Measurements from ENCODE around the gene CHST10. TPM values are rescaled to one million over a fixed set of nuclear protein-coding genes. Genes with fewer than 3 reads are reported as not detected.

The CHST10 gene
- total RNA-seq, 1 experiment from 2014 or later = 11.3 TPM

DNA sequence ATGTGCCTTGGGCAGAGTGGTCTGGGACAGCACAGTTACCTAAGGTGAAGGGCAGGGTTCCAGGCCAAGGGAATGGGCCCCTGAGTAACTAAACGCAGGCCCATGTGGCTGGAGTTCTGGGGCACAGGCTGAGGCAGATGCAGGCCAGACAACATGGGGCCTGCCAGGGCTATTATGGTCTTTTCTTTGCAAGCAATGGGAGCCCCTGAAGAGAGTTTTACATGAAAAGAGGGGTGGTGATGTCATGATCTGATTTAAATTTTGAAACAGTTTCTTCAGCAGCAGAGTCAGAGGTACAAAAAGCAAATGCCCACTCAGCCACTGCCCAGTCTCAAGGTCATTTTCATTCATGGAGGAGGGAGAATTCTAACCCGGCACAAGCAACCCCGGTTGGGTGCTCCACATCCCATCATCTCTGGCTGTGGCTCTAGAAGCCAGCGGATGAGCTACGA, 5.6 kb downstream of the CHST10 start:
- H3K27me3 ChIP-seq (replicated peaks; ENCODE audit: insufficient read depth, low read depth, low read length, poor library complexity) = no peaks in the 10 kb centered on the region
- H3K4me1 ChIP-seq (ENCODE audit: insufficient read depth, low read length, poor library complexity, severe bottlenecking) = peaks cover 6% of the 10 kb centered on the region
- no peak for DNase-seq (ENCODE audit: low spot score)
- no peaks in the 10 kb centered on the region for H3K36me3 ChIP-seq (ENCODE audit: insufficient read depth, low read length, poor library complexity, severe bottlenecking)
- no peak overlapping the region for H3K27ac ChIP-seq (ENCODE audit: low read depth, low read length, poor library complexity, severe bottlenecking)
- BruUV-seq (replicated peaks) = no TSS peak
- H3K4me3 ChIP-seq (ENCODE audit: low read depth, low read length, poor library complexity, severe bottlenecking) = no peak overlapping the region
- intact Hi-C loops (cut with micrococcal nuclease; ENCODE audit: unreplicated experiment) = no loop called here
- POLR2A ChIA-PET (ENCODE audit: low non-redundant PET) = no interaction called here
- CTCF ChIA-PET = interaction anchor here (0.7 kb wide), 1 partner anchor 714 kb away, joined by 3 read pairs; no protein-coding TSS in a partner anchor
- TF ChIP-seq, protein P1, sequence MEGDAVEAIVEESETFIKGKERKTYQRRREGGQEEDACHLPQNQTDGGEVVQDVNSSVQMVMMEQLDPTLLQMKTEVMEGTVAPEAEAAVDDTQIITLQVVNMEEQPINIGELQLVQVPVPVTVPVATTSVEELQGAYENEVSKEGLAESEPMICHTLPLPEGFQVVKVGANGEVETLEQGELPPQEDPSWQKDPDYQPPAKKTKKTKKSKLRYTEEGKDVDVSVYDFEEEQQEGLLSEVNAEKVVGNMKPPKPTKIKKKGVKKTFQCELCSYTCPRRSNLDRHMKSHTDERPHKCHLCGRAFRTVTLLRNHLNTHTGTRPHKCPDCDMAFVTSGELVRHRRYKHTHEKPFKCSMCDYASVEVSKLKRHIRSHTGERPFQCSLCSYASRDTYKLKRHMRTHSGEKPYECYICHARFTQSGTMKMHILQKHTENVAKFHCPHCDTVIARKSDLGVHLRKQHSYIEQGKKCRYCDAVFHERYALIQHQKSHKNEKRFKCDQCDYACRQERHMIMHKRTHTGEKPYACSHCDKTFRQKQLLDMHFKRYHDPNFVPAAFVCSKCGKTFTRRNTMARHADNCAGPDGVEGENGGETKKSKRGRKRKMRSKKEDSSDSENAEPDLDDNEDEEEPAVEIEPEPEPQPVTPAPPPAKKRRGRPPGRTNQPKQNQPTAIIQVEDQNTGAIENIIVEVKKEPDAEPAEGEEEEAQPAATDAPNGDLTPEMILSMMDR (conservative IDR thresholded peaks at IDR 0.05; ENCODE audit: low read depth, low read length) = no peak
- TF ChIP-seq EZH2 (IDR thresholded peaks at IDR 0.05; ENCODE audit: borderline replicate concordance, low read depth, low read length, poor library complexity, severe bottlenecking) = no peak
- no peaks in the 10 kb centered on the region for H3K9me3 ChIP-seq (ENCODE audit: low read depth, low read length, poor library complexity, severe bottlenecking)

DNA sequence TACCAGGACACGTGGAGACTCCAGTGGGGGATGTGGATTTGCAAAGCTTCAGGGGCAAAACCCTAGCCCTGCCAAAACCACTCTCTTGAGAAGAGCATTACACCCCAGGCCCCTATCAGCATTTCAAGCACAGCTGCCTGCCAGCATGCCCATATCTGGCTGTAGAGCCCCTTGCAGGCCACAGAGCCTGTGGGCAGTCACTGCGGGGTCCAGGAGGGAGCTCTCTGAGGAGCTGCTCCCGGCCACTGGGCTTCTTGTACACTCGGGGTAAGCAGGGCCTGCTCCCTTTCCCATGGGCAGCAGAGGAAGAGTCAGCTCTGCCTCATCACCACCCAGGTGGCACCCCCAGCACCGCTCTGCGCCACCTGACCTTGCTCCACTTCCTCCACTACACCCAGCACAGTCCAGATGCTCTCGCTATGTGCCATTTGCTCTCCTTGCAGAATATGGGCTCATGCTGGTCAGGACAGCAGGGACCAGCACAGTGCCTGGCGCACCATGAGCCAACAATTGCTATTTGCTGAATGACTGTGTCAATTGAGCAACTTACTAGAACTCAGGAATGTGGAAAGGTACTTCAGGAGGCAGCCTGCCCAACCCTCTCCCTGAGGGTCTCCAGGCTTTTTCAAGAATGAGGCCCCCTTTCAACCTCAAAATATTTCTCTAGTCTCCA, 7.4 kb downstream of the CHST10 start:
- Histone ChIP-seq H3K9me3 (ENCODE audit: low read depth, low read length, poor library complexity, severe bottlenecking) (no peaks in the 10 kb centered on the region), H3K4me1 (ENCODE audit: insufficient read depth, low read length, poor library complexity, severe bottlenecking) (no peaks in the 10 kb centered on the region), H3K36me3 (ENCODE audit: insufficient read depth, low read length, poor library complexity, severe bottlenecking) (no peaks in the 10 kb centered on the region), H3K27me3 (replicated peaks; ENCODE audit: insufficient read depth, low read depth, low read length, poor library complexity) (no peaks in the 10 kb centered on the region), H3K27ac (ENCODE audit: low read depth, low read length, poor library complexity, severe bottlenecking) (no peak overlapping the region), H3K4me3 (ENCODE audit: low read depth, low read length, poor library complexity, severe bottlenecking) (no peak overlapping the region)
- ChIA-PET POLR2A (ENCODE audit: low non-redundant PET) (no interaction called here), CTCF (no interaction called here)
- intact Hi-C loops (cut with micrococcal nuclease; ENCODE audit: unreplicated experiment) = no loop called here
- no peak for DNase-seq (ENCODE audit: low spot score)
- TF ChIP-seq, protein P1 (conservative IDR thresholded peaks at IDR 0.05; ENCODE audit: low read depth, low read length) = no peak
- no peak for TF ChIP-seq EZH2 (IDR thresholded peaks at IDR 0.05; ENCODE audit: borderline replicate concordance, low read depth, low read length, poor library complexity, severe bottlenecking)
- no TSS peak for BruUV-seq (replicated peaks)

DNA sequence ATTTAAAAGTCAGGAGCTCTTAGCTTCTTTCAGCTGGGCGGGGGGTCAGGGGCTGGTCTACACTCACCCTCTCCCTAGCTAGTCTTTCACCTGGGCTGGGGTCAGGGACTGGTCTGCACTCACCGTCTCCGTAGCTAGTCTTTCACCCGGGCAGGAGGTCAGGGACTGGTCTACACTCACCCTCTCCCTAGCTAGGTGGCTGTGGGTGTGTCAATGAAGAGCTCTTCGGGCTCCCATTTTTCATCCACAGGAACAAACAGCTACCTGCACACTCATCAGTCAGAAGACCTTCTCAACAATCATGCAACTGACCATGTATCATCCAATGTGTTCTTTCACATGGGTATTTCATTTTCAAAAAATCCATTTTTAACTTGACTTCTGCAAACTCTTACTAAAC, 8.0 kb downstream of the CHST10 start:
- DNase-seq (ENCODE audit: low spot score) = no peak
- intact Hi-C loops (cut with micrococcal nuclease; ENCODE audit: unreplicated experiment) = no loop called here
- no peak for TF ChIP-seq EZH2 (IDR thresholded peaks at IDR 0.05; ENCODE audit: borderline replicate concordance, low read depth, low read length, poor library complexity, severe bottlenecking)
- TF ChIP-seq, protein P1 (conservative IDR thresholded peaks at IDR 0.05; ENCODE audit: low read depth, low read length) = no peak
- CTCF ChIA-PET = no interaction called here
- Histone ChIP-seq H3K9me3 (ENCODE audit: low read depth, low read length, poor library complexity, severe bottlenecking) (no peaks in the 10 kb centered on the region), H3K27me3 (replicated peaks; ENCODE audit: insufficient read depth, low read depth, low read length, poor library complexity) (no peaks in the 10 kb centered on the region), H3K4me1 (ENCODE audit: insufficient read depth, low read length, poor library complexity, severe bottlenecking) (no peaks in the 10 kb centered on the region), H3K27ac (ENCODE audit: low read depth, low read length, poor library complexity, severe bottlenecking) (no peak overlapping the region), H3K4me3 (ENCODE audit: low read depth, low read length, poor library complexity, severe bottlenecking) (no peak overlapping the region), H3K36me3 (ENCODE audit: insufficient read depth, low read length, poor library complexity, severe bottlenecking) (no peaks in the 10 kb centered on the region)
- POLR2A ChIA-PET (ENCODE audit: low non-redundant PET) = no interaction called here
- BruUV-seq (replicated peaks) = no TSS peak
